ENCODE measurements around the gene ARMC7. TPM values are rescaled to one million over a fixed set of nuclear protein-coding genes. Genes with fewer than 3 reads are reported as not detected.

Gene ARMC7
- polyA plus RNA-seq, 1 donor (not counting 4 experiments of a cell fraction or from before 2014, with no cell fraction given), result 4.2 TPM

DNA sequence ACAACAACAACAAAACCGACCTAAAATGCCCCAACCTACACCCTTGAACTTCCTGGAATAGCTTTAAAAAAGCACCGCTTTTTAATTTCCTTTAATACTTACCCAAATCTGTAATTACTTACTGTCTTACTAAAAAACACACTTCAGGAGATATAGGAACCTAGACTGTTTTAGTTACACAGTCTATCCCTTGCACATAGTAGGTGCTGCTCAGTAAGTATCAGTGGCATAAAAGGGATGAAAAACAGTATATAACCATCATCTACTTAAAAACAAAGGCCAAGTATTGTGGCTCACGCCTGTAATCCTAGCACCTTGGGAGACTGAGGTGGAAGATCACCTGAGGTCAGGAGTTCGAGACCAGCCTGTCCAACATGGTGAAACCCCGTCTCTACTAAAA lies 66.9 kb downstream of the ARMC7 start:
- H3K4me1 ChIP-seq (ENCODE audit: control insufficient read depth, extremely low read depth, insufficient read depth, low read length), result no peaks in the 10 kb centered on the region
- H3K4me3 ChIP-seq (ENCODE audit: control insufficient read depth in 2 of 3, extremely low read depth in 1 of 3, insufficient read depth in 2 of 3, low read depth in 1 of 3, low read length in 3 of 3), result no peak overlapping the region
- DNase-seq (ENCODE audit: low read depth, low spot score) (no peak), FAIRE-seq (no peak)
- H2AFZ ChIP-seq (ENCODE audit: control insufficient read depth, low read length), result no peak overlapping the region
- H3K9me3 ChIP-seq (ENCODE audit: control insufficient read depth, low read depth, low read length), result no peaks in the 10 kb centered on the region
- no peak overlapping the region for H3K9ac ChIP-seq (ENCODE audit: control insufficient read depth, extremely low read depth, insufficient read depth, low read length)
- H4K20me1 ChIP-seq (ENCODE audit: control insufficient read depth, extremely low read depth, insufficient read depth, low read length), result peaks cover 12% of the 10 kb centered on the region
- H3K9me1 ChIP-seq (ENCODE audit: control insufficient read depth, extremely low read depth, insufficient read depth, low read length), result no peaks in the 10 kb centered on the region
- TF ChIP-seq, protein P1, sequence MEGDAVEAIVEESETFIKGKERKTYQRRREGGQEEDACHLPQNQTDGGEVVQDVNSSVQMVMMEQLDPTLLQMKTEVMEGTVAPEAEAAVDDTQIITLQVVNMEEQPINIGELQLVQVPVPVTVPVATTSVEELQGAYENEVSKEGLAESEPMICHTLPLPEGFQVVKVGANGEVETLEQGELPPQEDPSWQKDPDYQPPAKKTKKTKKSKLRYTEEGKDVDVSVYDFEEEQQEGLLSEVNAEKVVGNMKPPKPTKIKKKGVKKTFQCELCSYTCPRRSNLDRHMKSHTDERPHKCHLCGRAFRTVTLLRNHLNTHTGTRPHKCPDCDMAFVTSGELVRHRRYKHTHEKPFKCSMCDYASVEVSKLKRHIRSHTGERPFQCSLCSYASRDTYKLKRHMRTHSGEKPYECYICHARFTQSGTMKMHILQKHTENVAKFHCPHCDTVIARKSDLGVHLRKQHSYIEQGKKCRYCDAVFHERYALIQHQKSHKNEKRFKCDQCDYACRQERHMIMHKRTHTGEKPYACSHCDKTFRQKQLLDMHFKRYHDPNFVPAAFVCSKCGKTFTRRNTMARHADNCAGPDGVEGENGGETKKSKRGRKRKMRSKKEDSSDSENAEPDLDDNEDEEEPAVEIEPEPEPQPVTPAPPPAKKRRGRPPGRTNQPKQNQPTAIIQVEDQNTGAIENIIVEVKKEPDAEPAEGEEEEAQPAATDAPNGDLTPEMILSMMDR (optimal IDR thresholded peaks at IDR 0.05 in 1 of 3, IDR thresholded peaks at IDR 0.05 in 1 of 3, conservative IDR thresholded peaks at IDR 0.05 in 1 of 3; ENCODE audit: extremely low read depth in 1 of 3, insufficient read depth in 2 of 3, low read length in 3 of 3), result no peak
- TF ChIP-seq EZH2 (IDR thresholded peaks at IDR 0.05; ENCODE audit: low read length), result no peak
- H3K79me2 ChIP-seq (ENCODE audit: control insufficient read depth, insufficient read depth, low read length), result peaks cover 89% of the 10 kb centered on the region
- dilution Hi-C loops (cut with MboI; ENCODE audit: extremely low pct_ligation_motif_present, low sequenced_read_pairs), result no loop called here
- no peak overlapping the region for H3K4me2 ChIP-seq (ENCODE audit: control insufficient read depth, extremely low read depth, insufficient read depth, low read depth, low read length)
- no peak overlapping the region for H3K27ac ChIP-seq (ENCODE audit: control insufficient read depth, insufficient read depth, low read length)
- no peaks in the 10 kb centered on the region for H3K27me3 ChIP-seq (ENCODE audit: control insufficient read depth, extremely low read depth, insufficient read depth, low read length)
- H3K36me3 ChIP-seq (ENCODE audit: control insufficient read depth in 2 of 2, extremely low read depth in 1 of 2, insufficient read depth in 2 of 2, low read length in 2 of 2), result peaks cover 17 to 39% of the 10 kb centered on the region in 2 experiments

DNA sequence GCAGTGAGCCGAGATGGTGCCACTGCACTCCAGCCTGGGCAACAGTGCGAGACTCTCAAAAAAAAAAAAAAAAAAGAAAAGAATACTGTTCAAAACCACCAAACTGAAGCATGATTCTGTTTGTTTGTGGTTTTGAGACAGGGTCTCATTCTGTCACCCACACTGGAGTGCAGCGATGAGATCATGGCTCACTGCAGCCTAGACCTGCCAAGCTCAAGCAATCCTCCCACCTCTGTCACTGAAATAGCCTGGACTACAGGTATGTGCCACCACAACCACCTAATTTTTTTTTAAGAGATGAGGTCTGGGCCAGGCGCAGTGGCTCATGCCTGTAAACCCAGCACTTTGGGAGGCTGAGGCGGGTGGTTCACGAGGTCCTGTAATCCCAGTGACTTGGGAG lies 68.7 kb downstream of the ARMC7 start:
- dilution Hi-C loops (cut with MboI; ENCODE audit: extremely low pct_ligation_motif_present, low sequenced_read_pairs), result no loop called here
- TF ChIP-seq EZH2 (IDR thresholded peaks at IDR 0.05; ENCODE audit: low read length), result no peak
- TF ChIP-seq, protein P1 (optimal IDR thresholded peaks at IDR 0.05 in 1 of 3, IDR thresholded peaks at IDR 0.05 in 1 of 3, conservative IDR thresholded peaks at IDR 0.05 in 1 of 3; ENCODE audit: extremely low read depth in 1 of 3, insufficient read depth in 2 of 3, low read length in 3 of 3), result no peak
- FAIRE-seq, result no peak
- Histone ChIP-seq H3K9me3 (ENCODE audit: control insufficient read depth, low read depth, low read length) (no peaks in the 10 kb centered on the region), H2AFZ (ENCODE audit: control insufficient read depth, low read length) (no peak overlapping the region), H3K9ac (ENCODE audit: control insufficient read depth, extremely low read depth, insufficient read depth, low read length) (no peak overlapping the region), H3K4me2 (ENCODE audit: control insufficient read depth, extremely low read depth, insufficient read depth, low read depth, low read length) (no peak overlapping the region), H3K4me1 (ENCODE audit: control insufficient read depth, extremely low read depth, insufficient read depth, low read length) (peaks cover 2% of the 10 kb centered on the region), H3K9me1 (ENCODE audit: control insufficient read depth, extremely low read depth, insufficient read depth, low read length) (no peaks in the 10 kb centered on the region), H4K20me1 (ENCODE audit: control insufficient read depth, extremely low read depth, insufficient read depth, low read length) (peaks cover 12% of the 10 kb centered on the region), H3K4me3 (ENCODE audit: control insufficient read depth in 2 of 3, extremely low read depth in 1 of 3, insufficient read depth in 2 of 3, low read depth in 1 of 3, low read length in 3 of 3) (no peak overlapping the region), H3K79me2 (ENCODE audit: control insufficient read depth, insufficient read depth, low read length) (peaks cover 85% of the 10 kb centered on the region), H3K27me3 (ENCODE audit: control insufficient read depth, extremely low read depth, insufficient read depth, low read length) (no peaks in the 10 kb centered on the region), H3K27ac (ENCODE audit: control insufficient read depth, insufficient read depth, low read length) (no peak overlapping the region), H3K36me3 (ENCODE audit: control insufficient read depth in 2 of 2, extremely low read depth in 1 of 2, insufficient read depth in 2 of 2, low read length in 2 of 2) (peaks cover 13 to 35% of the 10 kb centered on the region in 2 experiments)
- no peak for DNase-seq (ENCODE audit: low read depth, low spot score)

Small RNA genes lying within 50 kb of the gene (small RNA-seq; reads per million reads assigned to genes)
- gene AC111186.1 (ENCODE audit: insufficient read length in 3 of 3, low read depth in 3 of 3, low replicate concordance in 1 of 3), result 0 reads per million in 3 experiments
- gene RF00019 (ENCODE audit: insufficient read length in 3 of 3, low read depth in 3 of 3, low replicate concordance in 1 of 3), result 0 reads per million in 3 experiments

Other genes starting within 250 kb of the ARMC7 start
- gene FDXR, start 237.0 kb upstream of the ARMC7 start, polyA plus RNA-seq, result 9.3 to 18.8 TPM (median 12.0 TPM) in 3 replicates
- gene FADS6, start 216.3 kb upstream of the ARMC7 start, polyA plus RNA-seq, result 0.07 to 0.57 TPM in 2 of 3 replicates, not detected in the other
- gene USH1G, start 186.7 kb upstream of the ARMC7 start, polyA plus RNA-seq, result 0.03 to 1.3 TPM (median 0.34 TPM) in 3 replicates
- 0.08 TPM in 1 of 3 replicates, not detected in the others for gene OTOP2, start 185.7 kb upstream of the ARMC7 start, polyA plus RNA-seq
- 0.03 to 0.05 TPM in 2 of 3 replicates, not detected in the other for gene OTOP3, start 174.1 kb upstream of the ARMC7 start, polyA plus RNA-seq
- 0.19 to 1.0 TPM (median 0.33 TPM) in 3 replicates for gene HID1, start 137.2 kb upstream of the ARMC7 start, polyA plus RNA-seq
- 7.1 to 16.0 TPM (median 9.3 TPM) in 3 replicates for gene CDR2L, start 122.3 kb upstream of the ARMC7 start, polyA plus RNA-seq
- 43.3 to 61.1 TPM (median 53.6 TPM) in 3 replicates for gene MRPL58, start 97.3 kb upstream of the ARMC7 start, polyA plus RNA-seq
- gene ATP5PD, start 63.0 kb upstream of the ARMC7 start, polyA plus RNA-seq, result 240 to 406 TPM (median 276 TPM) in 3 replicates
- 20.7 to 22.8 TPM (median 21.2 TPM) in 3 replicates for gene KCTD2, start 62.7 kb upstream of the ARMC7 start, polyA plus RNA-seq
- 3.5 to 5.4 TPM (median 4.0 TPM) in 3 replicates for gene SLC16A5, start 22.0 kb upstream of the ARMC7 start, polyA plus RNA-seq
- 29.9 to 38.1 TPM (median 38.0 TPM) in 3 replicates for gene NT5C, start 21.8 kb downstream of the ARMC7 start, polyA plus RNA-seq
- gene JPT1, start 44.5 kb downstream of the ARMC7 start, polyA plus RNA-seq, result 67.5 to 452 TPM (median 142 TPM) in 3 replicates
- gene SUMO2, start 73.0 kb downstream of the ARMC7 start, polyA plus RNA-seq, result 107 to 393 TPM (median 230 TPM) in 3 replicates
- 64.2 to 66.9 TPM (median 64.4 TPM) in 3 replicates for gene NUP85, start 95.7 kb downstream of the ARMC7 start, polyA plus RNA-seq
- gene GGA3, start 151.6 kb downstream of the ARMC7 start, polyA plus RNA-seq, result 22.3 to 25.2 TPM (median 22.7 TPM) in 3 replicates
- gene MRPS7, start 151.9 kb downstream of the ARMC7 start, polyA plus RNA-seq, result 62.8 to 79.0 TPM (median 71.5 TPM) in 3 replicates
- gene MIF4GD, start 161.3 kb downstream of the ARMC7 start, polyA plus RNA-seq, result 15.9 to 18.1 TPM (median 18.0 TPM) in 3 replicates
- gene SLC25A19, start 179.5 kb downstream of the ARMC7 start, polyA plus RNA-seq, result 7.0 to 8.7 TPM (median 8.3 TPM) in 3 replicates